ENCODE results near the gene PTEN. TPM values are rescaled to one million over a fixed set of nuclear protein-coding genes. Genes with fewer than 3 reads are reported as not detected.
"Not testable (repeated sequence)": the region's sequence is repeated elsewhere in the genome, so short reads cannot be mapped to it uniquely, and the experiment has no call there.

Gene PTEN
- total RNA-seq, 4 donors from 2014 or later: 143 to 224 (median 171) TPM

DNA sequence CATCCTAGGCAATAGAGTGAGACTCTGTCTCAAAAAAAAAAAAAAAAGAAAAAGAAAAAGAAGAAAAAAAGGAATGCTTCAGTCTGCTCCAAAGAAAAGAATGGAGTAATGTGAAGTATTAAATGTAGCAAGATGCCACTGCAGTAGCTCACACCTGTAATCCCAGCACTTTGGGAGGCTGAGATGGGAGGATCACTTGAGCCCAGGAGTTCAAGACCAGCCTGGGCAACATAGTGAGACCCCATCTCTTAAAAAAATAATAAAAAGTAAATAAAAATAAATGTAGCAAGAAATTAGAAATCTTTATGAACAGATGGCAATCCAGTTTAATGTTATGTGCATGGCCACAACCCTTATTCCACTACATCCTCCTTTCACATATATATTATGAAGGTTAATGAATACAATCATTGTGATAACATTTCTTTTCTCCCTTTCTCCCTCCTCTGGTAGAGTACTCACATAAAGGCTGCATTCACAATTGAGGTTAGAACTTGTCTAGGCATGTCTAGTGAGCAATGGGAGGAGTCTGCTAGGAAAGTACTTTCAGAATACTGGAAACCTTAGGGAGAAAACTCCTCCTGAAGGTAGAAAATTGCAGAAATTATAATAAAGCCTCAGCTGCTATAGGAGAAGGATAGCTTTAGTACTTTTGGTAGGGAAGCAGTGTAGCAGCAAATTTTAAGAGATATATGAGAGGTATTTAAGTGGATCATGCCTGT lies 20.5 kb upstream of the PTEN start:
- H3K27me3 ChIP-seq: no peaks in the 10 kb centered on the region
- DNase-seq (ENCODE audit: low spot score in 2 of 2): no peak
- TF ChIP-seq EP300 (IDR thresholded peaks at IDR 0.05): no peak
- TF ChIP-seq, protein P1, sequence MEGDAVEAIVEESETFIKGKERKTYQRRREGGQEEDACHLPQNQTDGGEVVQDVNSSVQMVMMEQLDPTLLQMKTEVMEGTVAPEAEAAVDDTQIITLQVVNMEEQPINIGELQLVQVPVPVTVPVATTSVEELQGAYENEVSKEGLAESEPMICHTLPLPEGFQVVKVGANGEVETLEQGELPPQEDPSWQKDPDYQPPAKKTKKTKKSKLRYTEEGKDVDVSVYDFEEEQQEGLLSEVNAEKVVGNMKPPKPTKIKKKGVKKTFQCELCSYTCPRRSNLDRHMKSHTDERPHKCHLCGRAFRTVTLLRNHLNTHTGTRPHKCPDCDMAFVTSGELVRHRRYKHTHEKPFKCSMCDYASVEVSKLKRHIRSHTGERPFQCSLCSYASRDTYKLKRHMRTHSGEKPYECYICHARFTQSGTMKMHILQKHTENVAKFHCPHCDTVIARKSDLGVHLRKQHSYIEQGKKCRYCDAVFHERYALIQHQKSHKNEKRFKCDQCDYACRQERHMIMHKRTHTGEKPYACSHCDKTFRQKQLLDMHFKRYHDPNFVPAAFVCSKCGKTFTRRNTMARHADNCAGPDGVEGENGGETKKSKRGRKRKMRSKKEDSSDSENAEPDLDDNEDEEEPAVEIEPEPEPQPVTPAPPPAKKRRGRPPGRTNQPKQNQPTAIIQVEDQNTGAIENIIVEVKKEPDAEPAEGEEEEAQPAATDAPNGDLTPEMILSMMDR (IDR thresholded peaks at IDR 0.05): no peak
- TF ChIP-seq POLR2A (IDR thresholded peaks at IDR 0.05): no peak
- H3K27ac ChIP-seq: no peak overlapping the region
- H3K4me1 ChIP-seq: no peaks in the 10 kb centered on the region
- no peaks in the 10 kb centered on the region for H3K9me3 ChIP-seq
- no peaks in the 10 kb centered on the region for H3K36me3 ChIP-seq
- no peak overlapping the region for H3K4me3 ChIP-seq

DNA sequence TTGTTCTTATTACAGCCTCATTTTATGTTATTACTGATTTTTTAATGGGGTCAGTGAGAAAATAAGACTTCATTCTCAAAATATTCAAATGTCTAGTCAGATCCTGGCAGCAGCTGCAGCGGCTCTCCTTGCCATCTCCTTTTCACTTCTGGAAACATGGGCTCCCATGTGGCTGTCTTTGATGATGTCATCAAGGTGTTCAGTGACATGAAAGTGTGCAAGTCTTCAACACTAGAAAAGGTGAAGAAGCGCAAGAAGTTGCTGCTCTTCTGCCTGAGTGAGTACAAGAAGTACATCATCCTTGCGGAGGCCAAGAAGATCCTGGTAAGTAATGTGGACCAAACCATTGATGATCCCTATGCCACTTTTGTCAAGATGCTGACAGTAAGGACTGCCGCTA lies 19.7 kb upstream of the PTEN start:
- Histone ChIP-seq H3K4me1 (no peaks in the 10 kb centered on the region), H3K27me3 (no peaks in the 10 kb centered on the region), H3K36me3 (no peaks in the 10 kb centered on the region), H3K9me3 (no peaks in the 10 kb centered on the region), H3K27ac (no peak overlapping the region), H3K4me3 (no peak overlapping the region)
- no peak for TF ChIP-seq POLR2A (IDR thresholded peaks at IDR 0.05)
- TF ChIP-seq EP300 (IDR thresholded peaks at IDR 0.05): no peak
- TF ChIP-seq, protein P1 (IDR thresholded peaks at IDR 0.05): no peak
- DNase-seq (ENCODE audit: low spot score in 2 of 2): no peak
- 96 to 100% methylated on average over 4 of the region's 4 CpGs for WGBS, 2 donors

DNA sequence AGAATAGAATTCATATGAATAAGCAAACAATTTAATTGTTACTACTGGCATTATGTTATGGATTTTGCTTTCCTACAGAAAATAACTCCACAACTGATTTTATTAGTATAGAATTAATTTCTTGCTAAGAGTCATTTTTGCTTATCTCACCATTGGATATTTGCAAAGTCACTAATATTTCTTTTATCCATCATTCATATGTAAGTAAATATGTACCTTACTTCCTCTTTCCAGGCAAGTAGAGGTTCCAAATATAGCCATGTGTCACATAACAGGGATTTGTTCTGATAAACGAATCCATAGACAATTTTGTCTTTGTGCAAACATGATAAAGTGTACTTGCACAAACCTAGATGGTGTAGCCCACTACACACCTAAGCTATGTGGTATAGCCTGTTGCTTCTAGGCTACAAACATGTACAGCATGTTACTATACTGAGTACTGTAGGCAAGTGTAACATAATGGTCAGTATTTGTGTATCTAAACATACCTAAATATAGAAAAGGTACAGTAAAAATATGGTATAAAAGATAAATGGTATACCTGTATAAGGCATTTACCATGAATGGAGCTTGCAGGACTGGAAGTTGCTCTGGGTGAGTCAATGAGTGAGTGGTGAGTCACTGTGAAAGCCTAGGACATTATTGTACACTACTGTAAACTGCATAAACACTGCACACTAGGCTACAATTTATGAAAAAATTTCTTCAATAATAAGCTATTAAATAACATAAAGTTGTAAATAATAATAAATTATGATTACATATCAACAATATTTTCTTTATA lies 18.4 kb upstream of the PTEN start:
- 28 to 29% methylated on average over 1 of the region's 1 CpG for WGBS, 2 donors
- Histone ChIP-seq H3K36me3 (no peaks in the 10 kb centered on the region), H3K9me3 (no peaks in the 10 kb centered on the region), H3K4me3 (no peak overlapping the region), H3K27me3 (no peaks in the 10 kb centered on the region), H3K27ac (no peak overlapping the region), H3K4me1 (no peaks in the 10 kb centered on the region)
- no peak for DNase-seq (ENCODE audit: low spot score in 2 of 2)
- TF ChIP-seq, protein P1 (IDR thresholded peaks at IDR 0.05): no peak
- TF ChIP-seq POLR2A (IDR thresholded peaks at IDR 0.05) (no peak), EP300 (IDR thresholded peaks at IDR 0.05) (no peak)

DNA sequence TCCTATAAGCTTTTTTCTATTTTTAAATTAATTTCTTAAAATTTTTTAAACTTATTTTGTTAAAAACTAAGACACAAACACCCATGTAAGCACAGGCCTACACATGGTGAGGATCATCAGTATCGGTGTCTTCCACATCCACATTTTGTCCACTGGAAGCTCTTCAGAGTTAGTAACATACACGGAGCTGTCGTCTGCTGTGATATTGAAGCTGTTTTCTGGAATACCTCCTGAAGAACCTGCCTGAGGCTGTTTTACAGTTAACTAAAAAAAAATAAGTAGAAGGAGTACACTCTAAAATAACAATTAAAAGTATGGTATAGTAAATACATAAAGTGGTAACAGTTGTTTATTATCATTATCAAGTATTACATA lies 17.8 kb upstream of the PTEN start:
- no peaks in the 10 kb centered on the region for H3K27me3 ChIP-seq
- H3K36me3 ChIP-seq: no peaks in the 10 kb centered on the region
- no peak for DNase-seq (ENCODE audit: low spot score in 2 of 2)
- TF ChIP-seq POLR2A (IDR thresholded peaks at IDR 0.05) (no peak), EP300 (IDR thresholded peaks at IDR 0.05) (no peak)
- TF ChIP-seq, protein P1 (IDR thresholded peaks at IDR 0.05): no peak
- H3K9me3 ChIP-seq: no peaks in the 10 kb centered on the region
- H3K4me1 ChIP-seq: peaks cover 0 to 2% (median 0%) of the 10 kb centered on the region in 4 donors
- WGBS, 2 donors: 91 to 94% methylated on average over 3 of the region's 3 CpGs
- H3K4me3 ChIP-seq: no peak overlapping the region
- no peak overlapping the region for H3K27ac ChIP-seq

DNA sequence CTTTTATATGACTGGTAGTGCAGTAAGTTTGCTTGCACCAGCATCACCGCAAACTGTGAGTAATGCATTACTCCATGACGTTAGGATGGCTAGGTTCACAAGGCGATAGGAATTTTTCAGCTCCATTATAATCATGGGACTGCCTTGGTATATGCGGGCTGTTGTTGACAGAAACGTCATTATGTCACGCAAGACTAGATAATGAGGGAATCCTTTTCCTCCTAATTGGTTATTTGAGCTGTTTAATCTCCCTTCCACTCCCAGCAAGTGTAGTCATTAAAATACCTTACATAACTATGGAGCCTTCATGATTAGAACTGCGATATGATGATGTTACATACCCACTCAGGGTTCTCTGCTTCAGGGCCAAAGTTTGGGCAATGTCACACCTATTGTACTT lies 17.4 kb upstream of the PTEN start:
- Histone ChIP-seq H3K27me3 (no peaks in the 10 kb centered on the region), H3K4me1 (peaks cover 0 to 6% (median 0%) of the 10 kb centered on the region in 4 donors), H3K9me3 (no peaks in the 10 kb centered on the region), H3K36me3 (no peaks in the 10 kb centered on the region), H3K27ac (no peak overlapping the region), H3K4me3 (no peak overlapping the region)
- DNase-seq (ENCODE audit: low spot score in 2 of 2): no peak
- WGBS, 2 donors: 80 to 84% methylated on average over 7 of the region's 7 CpGs
- TF ChIP-seq POLR2A (IDR thresholded peaks at IDR 0.05): no peak
- TF ChIP-seq, protein P1 (IDR thresholded peaks at IDR 0.05): no peak
- no peak for TF ChIP-seq EP300 (IDR thresholded peaks at IDR 0.05)

DNA sequence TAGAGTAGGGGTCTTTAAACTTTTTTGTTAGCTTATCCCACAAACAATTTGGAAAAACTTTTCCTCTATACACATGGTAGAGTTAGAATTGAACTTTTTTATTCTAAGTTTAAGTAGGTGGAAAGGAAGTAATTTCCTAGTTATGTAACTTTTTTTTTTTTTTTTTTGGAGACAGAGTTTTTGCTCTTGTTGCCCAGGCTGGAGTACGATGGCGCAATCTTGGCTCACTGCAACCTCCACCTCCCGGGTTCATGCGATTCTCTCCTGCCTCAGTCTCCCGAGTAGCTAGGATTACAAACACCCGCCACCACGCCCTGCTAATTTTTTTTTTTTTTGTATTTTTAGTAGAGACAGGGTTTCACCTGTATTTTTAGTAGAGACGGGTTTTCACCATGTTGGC lies 16.7 kb upstream of the PTEN start:
- H3K27ac ChIP-seq; H3K9me3 ChIP-seq; H3K27me3 ChIP-seq; H3K4me3 ChIP-seq; DNase-seq (ENCODE audit: low spot score in 2 of 2); H3K36me3 ChIP-seq: not testable (repeated sequence)
- peaks cover 0 to 10% (median 0%) of the 10 kb centered on the region in 4 donors for H3K4me1 ChIP-seq
- 91 to 93% methylated on average over 8 of the region's 8 CpGs for WGBS, 2 donors
